ENCODE data around the gene FLRT3.

DNA sequence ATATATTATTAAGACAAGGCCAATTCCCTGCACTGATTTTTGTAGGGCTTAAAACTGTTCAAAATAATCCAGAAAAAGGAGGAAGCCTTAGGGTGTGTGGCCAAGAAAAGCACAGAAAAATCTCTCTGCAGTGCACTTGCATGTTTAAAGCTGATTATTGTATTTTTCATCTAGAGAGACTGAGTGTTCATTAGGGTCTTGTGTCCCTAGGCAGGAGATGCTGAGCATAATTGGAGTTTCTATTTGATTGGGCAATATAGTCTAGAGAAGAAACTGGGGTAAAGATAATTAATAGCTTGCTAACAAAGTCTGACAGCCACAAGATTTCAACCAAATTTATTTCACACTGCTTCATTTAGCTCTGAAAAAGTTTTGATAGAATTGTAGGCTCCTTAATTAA lies 2.4 kb downstream of the FLRT3 start:
- no peak for TF ChIP-seq EZH2 (IDR thresholded peaks at IDR 0.05; ENCODE audit: insufficient read depth, poor library complexity, severe bottlenecking)
- no peak for TF ChIP-seq EZH2phosphoT487 (IDR thresholded peaks at IDR 0.05; ENCODE audit: insufficient read depth, low read depth)
